ENCODE data around the gene TNS1.

Gene TNS1

GRCh38 chr2:217904614-217904965, 98.2 kb downstream of the TNS1 start:
- Histone ChIP-seq H3K9me3 (ENCODE audit: control insufficient read depth, low read length) (no peaks in the 10 kb centered on the region), H3K27ac (ENCODE audit: insufficient read depth, low read length, poor library complexity, severe bottlenecking) (no peak overlapping the region), H3K36me3 (ENCODE audit: control insufficient read depth, insufficient read depth, low read length) (no peaks in the 10 kb centered on the region), H3K27me3 (replicated peaks; ENCODE audit: control insufficient read depth, insufficient read depth, low read length, poor library complexity, severe bottlenecking) (no peaks in the 10 kb centered on the region), H3K4me1 (ENCODE audit: control insufficient read depth, insufficient read depth, low read length, poor library complexity, severe bottlenecking) (no peaks in the 10 kb centered on the region), H3K4me3 (ENCODE audit: insufficient read depth, low read depth, low read length, poor library complexity, severe bottlenecking) (no peak overlapping the region)
- DNase-seq: no peak

- Histone ChIP-seq H3K4me1 (ENCODE audit: control insufficient read depth, insufficient read depth, low read length, poor library complexity, severe bottlenecking) (no peaks in the 10 kb centered on the region), H3K27ac (ENCODE audit: insufficient read depth, low read length, poor library complexity, severe bottlenecking) (no peak overlapping the region), H3K27me3 (replicated peaks; ENCODE audit: control insufficient read depth, insufficient read depth, low read length, poor library complexity, severe bottlenecking) (no peaks in the 10 kb centered on the region), H3K4me3 (ENCODE audit: insufficient read depth, low read depth, low read length, poor library complexity, severe bottlenecking) (no peak overlapping the region), H3K9me3 (ENCODE audit: control insufficient read depth, low read length) (no peaks in the 10 kb centered on the region), H3K36me3 (ENCODE audit: control insufficient read depth, insufficient read depth, low read length) (no peaks in the 10 kb centered on the region)
- DNase-seq: no peak
These were observed 98.8 kb downstream of the TNS1 start for GRCh38 chr2:217903859-217904613.

GRCh38 chr2:217903142-217903858, 99.5 kb downstream of the TNS1 start:
- no peaks in the 10 kb centered on the region for H3K9me3 ChIP-seq (ENCODE audit: control insufficient read depth, low read length)
- H3K4me3 ChIP-seq (ENCODE audit: insufficient read depth, low read depth, low read length, poor library complexity, severe bottlenecking): no peak overlapping the region
- no peak for DNase-seq
- H3K27ac ChIP-seq (ENCODE audit: insufficient read depth, low read length, poor library complexity, severe bottlenecking): no peak overlapping the region
- H3K36me3 ChIP-seq (ENCODE audit: control insufficient read depth, insufficient read depth, low read length): no peaks in the 10 kb centered on the region
- no peaks in the 10 kb centered on the region for H3K4me1 ChIP-seq (ENCODE audit: control insufficient read depth, insufficient read depth, low read length, poor library complexity, severe bottlenecking)
- H3K27me3 ChIP-seq (replicated peaks; ENCODE audit: control insufficient read depth, insufficient read depth, low read length, poor library complexity, severe bottlenecking): no peaks in the 10 kb centered on the region

- no peak for DNase-seq
- no peak overlapping the region for H3K27ac ChIP-seq (ENCODE audit: insufficient read depth, low read length, poor library complexity, severe bottlenecking)
- no peaks in the 10 kb centered on the region for H3K36me3 ChIP-seq (ENCODE audit: control insufficient read depth, insufficient read depth, low read length)
- no peak overlapping the region for H3K4me3 ChIP-seq (ENCODE audit: insufficient read depth, low read depth, low read length, poor library complexity, severe bottlenecking)
- no peaks in the 10 kb centered on the region for H3K9me3 ChIP-seq (ENCODE audit: control insufficient read depth, low read length)
- no peaks in the 10 kb centered on the region for H3K4me1 ChIP-seq (ENCODE audit: control insufficient read depth, insufficient read depth, low read length, poor library complexity, severe bottlenecking)
- no peaks in the 10 kb centered on the region for H3K27me3 ChIP-seq (replicated peaks; ENCODE audit: control insufficient read depth, insufficient read depth, low read length, poor library complexity, severe bottlenecking)
These were observed 100.2 kb downstream of the TNS1 start for GRCh38 chr2:217902379-217903141.

- H3K36me3 ChIP-seq (ENCODE audit: control insufficient read depth, insufficient read depth, low read length): no peaks in the 10 kb centered on the region
These were observed 100.9 kb downstream of the TNS1 start for GRCh38 chr2:217901835-217902378.

GRCh38 chr2:217901400-217901799, 101.4 kb downstream of the TNS1 start:
- no peaks in the 10 kb centered on the region for H3K9me3 ChIP-seq (ENCODE audit: control insufficient read depth, low read length)
- no peak overlapping the region for H3K4me3 ChIP-seq (ENCODE audit: insufficient read depth, low read depth, low read length, poor library complexity, severe bottlenecking)
- H3K27me3 ChIP-seq (replicated peaks; ENCODE audit: control insufficient read depth, insufficient read depth, low read length, poor library complexity, severe bottlenecking): no peaks in the 10 kb centered on the region
- DNase-seq: no peak
- no peak overlapping the region for H3K27ac ChIP-seq (ENCODE audit: insufficient read depth, low read length, poor library complexity, severe bottlenecking)
- no peaks in the 10 kb centered on the region for H3K4me1 ChIP-seq (ENCODE audit: control insufficient read depth, insufficient read depth, low read length, poor library complexity, severe bottlenecking)
- H3K36me3 ChIP-seq (ENCODE audit: control insufficient read depth, insufficient read depth, low read length): no peaks in the 10 kb centered on the region

More at GRCh38 chr2:217901835-217902378, 100.9 kb downstream of the TNS1 start:
- Histone ChIP-seq H3K4me3 (ENCODE audit: insufficient read depth, low read depth, low read length, poor library complexity, severe bottlenecking) (no peak overlapping the region), H3K9me3 (ENCODE audit: control insufficient read depth, low read length) (no peaks in the 10 kb centered on the region), H3K4me1 (ENCODE audit: control insufficient read depth, insufficient read depth, low read length, poor library complexity, severe bottlenecking) (no peaks in the 10 kb centered on the region), H3K27ac (ENCODE audit: insufficient read depth, low read length, poor library complexity, severe bottlenecking) (no peak overlapping the region), H3K27me3 (replicated peaks; ENCODE audit: control insufficient read depth, insufficient read depth, low read length, poor library complexity, severe bottlenecking) (no peaks in the 10 kb centered on the region)
- no peak for DNase-seq

GRCh38 chr2:217900780-217901360, 101.9 kb downstream of the TNS1 start:
- H3K9me3 ChIP-seq (ENCODE audit: control insufficient read depth, low read length): no peaks in the 10 kb centered on the region
- no peak overlapping the region for H3K4me3 ChIP-seq (ENCODE audit: insufficient read depth, low read depth, low read length, poor library complexity, severe bottlenecking)
- H3K36me3 ChIP-seq (ENCODE audit: control insufficient read depth, insufficient read depth, low read length): no peaks in the 10 kb centered on the region
- no peak for DNase-seq
- H3K4me1 ChIP-seq (ENCODE audit: control insufficient read depth, insufficient read depth, low read length, poor library complexity, severe bottlenecking): no peaks in the 10 kb centered on the region
- H3K27ac ChIP-seq (ENCODE audit: insufficient read depth, low read length, poor library complexity, severe bottlenecking): no peak overlapping the region
- H3K27me3 ChIP-seq (replicated peaks; ENCODE audit: control insufficient read depth, insufficient read depth, low read length, poor library complexity, severe bottlenecking): no peaks in the 10 kb centered on the region

- no peaks in the 10 kb centered on the region for H3K4me1 ChIP-seq (ENCODE audit: control insufficient read depth, insufficient read depth, low read length, poor library complexity, severe bottlenecking)
- no peak overlapping the region for H3K27ac ChIP-seq (ENCODE audit: insufficient read depth, low read length, poor library complexity, severe bottlenecking)
- H3K4me3 ChIP-seq (ENCODE audit: insufficient read depth, low read depth, low read length, poor library complexity, severe bottlenecking): no peak overlapping the region
- H3K27me3 ChIP-seq (replicated peaks; ENCODE audit: control insufficient read depth, insufficient read depth, low read length, poor library complexity, severe bottlenecking): no peaks in the 10 kb centered on the region
- H3K36me3 ChIP-seq (ENCODE audit: control insufficient read depth, insufficient read depth, low read length): no peaks in the 10 kb centered on the region
- no peak for DNase-seq
- no peaks in the 10 kb centered on the region for H3K9me3 ChIP-seq (ENCODE audit: control insufficient read depth, low read length)
These were observed 102.6 kb downstream of the TNS1 start for GRCh38 chr2:217900010-217900779.

- H3K4me3 ChIP-seq (ENCODE audit: insufficient read depth, low read depth, low read length, poor library complexity, severe bottlenecking): no peak overlapping the region
- no peak for DNase-seq
- no peak overlapping the region for H3K27ac ChIP-seq (ENCODE audit: insufficient read depth, low read length, poor library complexity, severe bottlenecking)
- H3K9me3 ChIP-seq (ENCODE audit: control insufficient read depth, low read length): no peaks in the 10 kb centered on the region
- no peaks in the 10 kb centered on the region for H3K27me3 ChIP-seq (replicated peaks; ENCODE audit: control insufficient read depth, insufficient read depth, low read length, poor library complexity, severe bottlenecking)
- H3K4me1 ChIP-seq (ENCODE audit: control insufficient read depth, insufficient read depth, low read length, poor library complexity, severe bottlenecking): no peaks in the 10 kb centered on the region
- H3K36me3 ChIP-seq (ENCODE audit: control insufficient read depth, insufficient read depth, low read length): no peaks in the 10 kb centered on the region
These were observed 103.4 kb downstream of the TNS1 start for GRCh38 chr2:217899231-217900009.

All from effector memory CD4-positive, alpha-beta T cell (primary cell).